ENCODE measurements around the gene HNRNPL. TPM values are rescaled to one million over a fixed set of nuclear protein-coding genes. Genes with fewer than 3 reads are reported as not detected.
A peak's percentile ranks its signal among the peaks of the same experiment; 100 is the strongest.

Gene HNRNPL
- total and polyA plus RNA-seq, 9 of the 15 experiments (the other 6 are each of a cell fraction or from before 2014, with no cell fraction given): 39.5 to 610 (median 299) TPM

GRCh38 chr19:38851622-38852230 lies 1.9 kb upstream of the HNRNPL start (continued):
- TF ChIP-seq FOXA3 (CRISPR knock-in tag; conservative IDR thresholded peaks at IDR 0.05 in 1 of 2, IDR thresholded peaks at IDR 0.05 in 1 of 2): no peak
- TF ChIP-seq AFF4 (CRISPR knock-in tag; IDR thresholded peaks at IDR 0.05): no peak
- TF ChIP-seq RREB1 (CRISPR knock-in tag; IDR thresholded peaks at IDR 0.05): peak; percentile 61; the same call in 1 of the 2 replicates
- peak; percentile 60 for TF ChIP-seq CTBP1 (IDR thresholded peaks at IDR 0.05; ENCODE audit: borderline replicate concordance)
- TF ChIP-seq YBX1 (IDR thresholded peaks at IDR 0.05): no peak
- TF ChIP-seq HMGN3 (IDR thresholded peaks at IDR 0.05; ENCODE audit: borderline replicate concordance, extremely low read depth, insufficient read length, low read depth, low read length): peak; percentile 95
- no peak for TF ChIP-seq TAL1 (IDR thresholded peaks at IDR 0.05)
- TF ChIP-seq NELFE (IDR thresholded peaks at IDR 0.05; ENCODE audit: insufficient read depth, insufficient read length): no peak
- no peak for TF ChIP-seq NR2C1 (IDR thresholded peaks at IDR 0.05)
- no peak for TF ChIP-seq NR2C1 (tag; IDR thresholded peaks at IDR 0.05)
- no peak for TF ChIP-seq HMGXB4 (CRISPR knock-in tag; IDR thresholded peaks at IDR 0.05)
- no peak for TF ChIP-seq RFX7 (CRISPR knock-in tag; IDR thresholded peaks at IDR 0.05)
- TF ChIP-seq ZBTB33 (CRISPR knock-in tag; IDR thresholded peaks at IDR 0.05): no peak
- TF ChIP-seq PTTG1 (tag; IDR thresholded peaks at IDR 0.05; ENCODE audit: low read depth): no peak
